HEK293 (cell line): ENCODE results near the gene PPARGC1A.

Experiments
- CTCF ChIP-seq: fragments of 450-650 bp; formaldehyde crosslinking; IDR thresholded peaks from 2 replicates; pipeline ENCODE4 v1.5.1; 2016; ENCODE audit warnings: missing biosample characterization, missing genetic modification characterization
- SP2 ChIP-seq: fragments of 450-650 bp; formaldehyde crosslinking; IDR thresholded peaks from 2 replicates; pipeline ENCODE4 v1.5.1; 2016; ENCODE audit warnings: missing biosample characterization, missing genetic modification characterization
- ZNF335 ChIP-seq: fragments of 450-650 bp; formaldehyde crosslinking; conservative IDR thresholded peaks from 2 replicates; pipeline ENCODE4 v1.5.1; 2016; ENCODE audit warnings: missing biosample characterization, missing genetic modification characterization

GRCh38 chr4:23853986-23854660, 35.7 kb downstream of the PPARGC1A start:
- TF ChIP-seq SP2 (tag by site-specific recombination): no peak
- TF ChIP-seq CTCF (tag by site-specific recombination): no peak
- TF ChIP-seq ZNF335 (tag by site-specific recombination): no peak
